Liver (tissue), 9 donors: ENCODE data around the gene PRKN. TPM values are rescaled to one million over a fixed set of nuclear protein-coding genes. Genes with fewer than 3 reads are reported as not detected.

ENCODE experiments used
- DNase-seq: peaks from one replicate; pipeline ENCODE4 v3.0.0-alpha.2; 2017; ENCODE audit warnings: low spot score
- H3K27ac ChIP-seq, 2 donors: one replicate each; pipeline ENCODE4 v1.7.0; 2013; ENCODE audit warnings: inconsistent platforms in 2 of 2, low read length in 2 of 2, control low read depth in 1 of 2, low read depth in 1 of 2, mild to moderate bottlenecking in 1 of 2
- H3K27me3 ChIP-seq, 4 donors: one replicate each; pipeline versions ENCODE4 v1.6.1 to v1.7.0; 2013; ENCODE audit warnings: low read length in 3 of 4, inconsistent platforms in 1 of 4, mild to moderate bottlenecking in 1 of 4, moderate library complexity in 1 of 4; ENCODE audit not compliant: control insufficient read depth in 4 of 4, insufficient read depth in 4 of 4
- H3K36me3 ChIP-seq, 4 donors: one replicate each; pipeline versions ENCODE4 v1.6.1 to v1.7.0; 2013; ENCODE audit warnings: low read length in 3 of 4, mild to moderate bottlenecking in 3 of 4, low read depth in 1 of 4, moderate library complexity in 1 of 4; ENCODE audit not compliant: control insufficient read depth in 4 of 4, insufficient read depth in 3 of 4
- H3K4me1 ChIP-seq, 4 donors: one replicate each; pipeline versions ENCODE4 v1.6.1 to v1.7.0; 2013; ENCODE audit warnings: low read length in 3 of 4, mild to moderate bottlenecking in 3 of 4, moderate library complexity in 1 of 4; ENCODE audit not compliant: control insufficient read depth in 4 of 4, insufficient read depth in 4 of 4
- H3K4me3 ChIP-seq, 3 donors: one replicate each; pipeline versions ENCODE4 v1.6.1 to v1.7.0; 2013; ENCODE audit warnings: low read length in 3 of 3, control low read depth in 1 of 3, low read depth in 1 of 3, mild to moderate bottlenecking in 1 of 3
- H3K9ac ChIP-seq, 2 donors: one replicate each; pipeline ENCODE4 v1.7.0; 2013; ENCODE audit warnings: low read length in 2 of 2, mild to moderate bottlenecking in 2 of 2, moderate library complexity in 2 of 2, control low read depth in 1 of 2, low read depth in 1 of 2
- H3K9me3 ChIP-seq, 4 donors: one replicate each; pipeline versions ENCODE4 v1.6.1 to v1.7.0; 2013; ENCODE audit warnings: low read length in 3 of 4; ENCODE audit not compliant: control insufficient read depth in 4 of 4
- EGR1 ChIP-seq, 2 donors: IDR thresholded peaks; 2 replicates each; pipeline ENCODE4 v1.6.1; 2016 to 2018; ENCODE audit warnings: antibody characterized with exemption in 2 of 2, low read depth in 2 of 2
- FOXA1 ChIP-seq: IDR thresholded peaks from 2 replicates; pipeline ENCODE4 v1.6.1; 2016; ENCODE audit warnings: antibody characterized with exemption
- FOXA2 ChIP-seq: IDR thresholded peaks from 2 replicates; pipeline ENCODE4 v1.6.1; 2016; ENCODE audit warnings: antibody characterized with exemption
- GABPA ChIP-seq, 2 donors: IDR thresholded peaks in 1 of 2; conservative IDR thresholded peaks in 1 of 2; 2 replicates each; pipeline ENCODE4 v1.6.1; 2016; ENCODE audit warnings: antibody characterized with exemption in 2 of 2, mild to moderate bottlenecking in 1 of 2, moderate library complexity in 1 of 2
- HNF4A ChIP-seq, 2 donors: conservative IDR thresholded peaks; 2 replicates each; pipeline ENCODE4 v1.6.1; 2016; ENCODE audit warnings: antibody characterized with exemption in 2 of 2, mild to moderate bottlenecking in 2 of 2
- HNF4G ChIP-seq: IDR thresholded peaks from 2 replicates; pipeline ENCODE4 v1.6.1; 2016; ENCODE audit warnings: antibody characterized with exemption
- JUND ChIP-seq, 2 donors: IDR thresholded peaks; 2 replicates each; pipeline ENCODE4 v1.6.1; 2016; ENCODE audit warnings: antibody characterized with exemption in 2 of 2
- NR2F2 ChIP-seq: IDR thresholded peaks from 2 replicates; pipeline ENCODE4 v1.6.1; 2016; ENCODE audit warnings: antibody characterized with exemption
- RAD21 ChIP-seq, 2 donors: IDR thresholded peaks; 2 replicates each; pipeline ENCODE4 v1.6.1; 2016; ENCODE audit warnings: antibody characterized with exemption in 2 of 2, mild to moderate bottlenecking in 2 of 2
- RXRA ChIP-seq, 2 donors: IDR thresholded peaks; 2 replicates each; pipeline ENCODE4 v1.6.1; 2017 to 2018; ENCODE audit warnings: antibody characterized with exemption in 2 of 2, mild to moderate bottlenecking in 1 of 2
- SP1 ChIP-seq: IDR thresholded peaks from 2 replicates; pipeline ENCODE4 v1.6.1; 2018; ENCODE audit warnings: antibody characterized with exemption, mild to moderate bottlenecking
- TAF1 ChIP-seq: conservative IDR thresholded peaks from 2 replicates; pipeline ENCODE4 v1.6.1; 2016; ENCODE audit warnings: antibody characterized with exemption, mild to moderate bottlenecking
- YY1 ChIP-seq: IDR thresholded peaks from 2 replicates; pipeline ENCODE4 v1.6.1; 2016; ENCODE audit warnings: antibody characterized with exemption, mild to moderate bottlenecking
- WGBS: extraction: QIAGEN DNeasy Blood & Tissue Kit; methylation state at CpG from one replicate; pipeline ENCODE4 v1.1.7; 2013; 5-methylcytosine and 5-hydroxymethylcytosine counted together
- polyA plus RNA-seq, 2 donors: library from polyadenylated mRNA; stranded (reverse) in 1 of 2; unstranded in 1 of 2; fragments of 200-250 nt in 1 of 2; fragments of >200 nt in 1 of 2; fragmentation: Nextera tagmentation in 1 of 2; extraction: Ambion mirVana in 1 of 2; gene quantifications; one replicate each; pipeline versions ENCODE4 v1.2.1 to v1.2.3, GENCODE V29; 2013 to 2015
- total RNA-seq, 2 donors: library from RNA; depleted of rRNA; stranded (reverse); fragments of >200 nt; gene quantifications; one replicate each; pipeline ENCODE4 v1.2.3, GENCODE V29; 2014
- TF ChIP-seq, protein P1 (sequence below): IDR thresholded peaks from 2 replicates; pipeline ENCODE4 v1.6.1; 2016; ENCODE audit warnings: antibody characterized with exemption
- TF ChIP-seq, protein P2 (sequence below): IDR thresholded peaks from 2 replicates; pipeline ENCODE4 v1.6.1; 2016; ENCODE audit warnings: antibody characterized with exemption
- TF ChIP-seq, protein P3 (sequence below): IDR thresholded peaks from 2 replicates; pipeline ENCODE4 v1.6.1; 2016; ENCODE audit warnings: antibody characterized with exemption
- TF ChIP-seq, protein P4 (sequence below): fragments of 150-350 bp; IDR thresholded peaks from 2 replicates; pipeline ENCODE4 v1.5.1; 2017; ENCODE audit warnings: improper control_type of control experiment, low read depth, low read length; ENCODE audit not compliant: missing input control
- TF ChIP-seq, protein P5 (sequence below): IDR thresholded peaks from 2 replicates; pipeline ENCODE4 v1.6.1; 2016; ENCODE audit warnings: antibody characterized with exemption, mild to moderate bottlenecking
- donor health status: healthy.
- donor health status: healthy.
- donor health status: healthy.
- donor health status: healthy.
- donor health status: healthy.

PRKN gene
- total and polyA plus RNA-seq, 4 donors: 0.47 to 4.1 (median 3.2) TPM

GRCh38 chr6:162610351-162610750 lies 117.2 kb downstream of the PRKN start:
- Histone ChIP-seq H3K4me3 (no peak overlapping the region), H3K9ac (no peak overlapping the region), H3K27me3 (no peaks in the 10 kb centered on the region), H3K9me3 (no peaks in the 10 kb centered on the region), H3K27ac (no peak overlapping the region), H3K36me3 (no peaks in the 10 kb centered on the region), H3K4me1 (no peaks in the 10 kb centered on the region)
- WGBS: 96% methylated on average over 5 of the region's 5 CpGs
- DNase-seq: no peak
- TF ChIP-seq NR2F2 (no peak), JUND (IDR thresholded peaks at IDR 0.05) (no peak), FOXA1 (no peak), RXRA (IDR thresholded peaks at IDR 0.05) (no peak)
- TF ChIP-seq, protein P1, sequence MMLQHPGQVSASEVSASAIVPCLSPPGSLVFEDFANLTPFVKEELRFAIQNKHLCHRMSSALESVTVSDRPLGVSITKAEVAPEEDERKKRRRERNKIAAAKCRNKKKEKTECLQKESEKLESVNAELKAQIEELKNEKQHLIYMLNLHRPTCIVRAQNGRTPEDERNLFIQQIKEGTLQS: no peak
- TF ChIP-seq, protein P2, sequence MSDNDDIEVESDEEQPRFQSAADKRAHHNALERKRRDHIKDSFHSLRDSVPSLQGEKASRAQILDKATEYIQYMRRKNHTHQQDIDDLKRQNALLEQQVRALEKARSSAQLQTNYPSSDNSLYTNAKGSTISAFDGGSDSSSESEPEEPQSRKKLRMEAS: no peak

DNA sequence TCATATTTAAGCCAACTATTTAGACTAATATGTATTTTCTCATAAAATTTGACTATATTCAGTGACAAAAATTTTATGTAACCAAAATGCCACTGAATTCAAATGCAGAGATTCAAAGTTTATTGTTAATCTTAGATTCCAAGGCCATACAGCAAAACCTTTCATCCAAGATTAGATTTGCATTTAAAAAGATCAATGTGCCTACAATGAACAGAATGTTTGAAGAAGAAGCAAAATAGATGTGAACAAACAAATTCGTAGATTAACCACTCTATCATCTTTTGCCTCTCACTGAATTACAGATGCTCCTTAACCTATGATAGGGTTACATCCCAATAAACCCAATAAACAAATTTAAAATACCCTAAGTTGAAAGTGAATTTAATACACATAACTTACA lies 121.7 kb downstream of the PRKN start:
- Histone ChIP-seq H3K9me3 (no peaks in the 10 kb centered on the region), H3K4me3 (no peak overlapping the region), H3K4me1 (no peaks in the 10 kb centered on the region), H3K9ac (no peak overlapping the region), H3K27ac (no peak overlapping the region), H3K36me3 (no peaks in the 10 kb centered on the region), H3K27me3 (no peaks in the 10 kb centered on the region)
- no peak for DNase-seq
- WGBS: 90% methylated on average over 1 of the region's 1 CpG
- TF ChIP-seq YY1 (no peak), SP1 (no peak), EGR1 (IDR thresholded peaks at IDR 0.05; ENCODE audit: low read depth in 2 of 2) (no peak), NR2F2 (no peak), TAF1 (no peak), JUND (IDR thresholded peaks at IDR 0.05) (no peak), FOXA1 (no peak), HNF4A (conservative IDR thresholded peaks at IDR 0.05) (no peak), FOXA2 (no peak), GABPA (IDR thresholded peaks at IDR 0.05 in 1 of 2, conservative IDR thresholded peaks at IDR 0.05 in 1 of 2) (no peak), RXRA (IDR thresholded peaks at IDR 0.05) (no peak), RAD21 (IDR thresholded peaks at IDR 0.05) (no peak), HNF4G (no peak)
- TF ChIP-seq, protein P3, sequence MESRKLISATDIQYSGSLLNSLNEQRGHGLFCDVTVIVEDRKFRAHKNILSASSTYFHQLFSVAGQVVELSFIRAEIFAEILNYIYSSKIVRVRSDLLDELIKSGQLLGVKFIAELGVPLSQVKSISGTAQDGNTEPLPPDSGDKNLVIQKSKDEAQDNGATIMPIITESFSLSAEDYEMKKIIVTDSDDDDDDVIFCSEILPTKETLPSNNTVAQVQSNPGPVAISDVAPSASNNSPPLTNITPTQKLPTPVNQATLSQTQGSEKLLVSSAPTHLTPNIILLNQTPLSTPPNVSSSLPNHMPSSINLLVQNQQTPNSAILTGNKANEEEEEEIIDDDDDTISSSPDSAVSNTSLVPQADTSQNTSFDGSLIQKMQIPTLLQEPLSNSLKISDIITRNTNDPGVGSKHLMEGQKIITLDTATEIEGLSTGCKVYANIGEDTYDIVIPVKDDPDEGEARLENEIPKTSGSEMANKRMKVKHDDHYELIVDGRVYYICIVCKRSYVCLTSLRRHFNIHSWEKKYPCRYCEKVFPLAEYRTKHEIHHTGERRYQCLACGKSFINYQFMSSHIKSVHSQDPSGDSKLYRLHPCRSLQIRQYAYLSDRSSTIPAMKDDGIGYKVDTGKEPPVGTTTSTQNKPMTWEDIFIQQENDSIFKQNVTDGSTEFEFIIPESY: no peak
- TF ChIP-seq, protein P2: no peak
- TF ChIP-seq, protein P4, sequence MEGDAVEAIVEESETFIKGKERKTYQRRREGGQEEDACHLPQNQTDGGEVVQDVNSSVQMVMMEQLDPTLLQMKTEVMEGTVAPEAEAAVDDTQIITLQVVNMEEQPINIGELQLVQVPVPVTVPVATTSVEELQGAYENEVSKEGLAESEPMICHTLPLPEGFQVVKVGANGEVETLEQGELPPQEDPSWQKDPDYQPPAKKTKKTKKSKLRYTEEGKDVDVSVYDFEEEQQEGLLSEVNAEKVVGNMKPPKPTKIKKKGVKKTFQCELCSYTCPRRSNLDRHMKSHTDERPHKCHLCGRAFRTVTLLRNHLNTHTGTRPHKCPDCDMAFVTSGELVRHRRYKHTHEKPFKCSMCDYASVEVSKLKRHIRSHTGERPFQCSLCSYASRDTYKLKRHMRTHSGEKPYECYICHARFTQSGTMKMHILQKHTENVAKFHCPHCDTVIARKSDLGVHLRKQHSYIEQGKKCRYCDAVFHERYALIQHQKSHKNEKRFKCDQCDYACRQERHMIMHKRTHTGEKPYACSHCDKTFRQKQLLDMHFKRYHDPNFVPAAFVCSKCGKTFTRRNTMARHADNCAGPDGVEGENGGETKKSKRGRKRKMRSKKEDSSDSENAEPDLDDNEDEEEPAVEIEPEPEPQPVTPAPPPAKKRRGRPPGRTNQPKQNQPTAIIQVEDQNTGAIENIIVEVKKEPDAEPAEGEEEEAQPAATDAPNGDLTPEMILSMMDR: no peak
- TF ChIP-seq, protein P5, sequence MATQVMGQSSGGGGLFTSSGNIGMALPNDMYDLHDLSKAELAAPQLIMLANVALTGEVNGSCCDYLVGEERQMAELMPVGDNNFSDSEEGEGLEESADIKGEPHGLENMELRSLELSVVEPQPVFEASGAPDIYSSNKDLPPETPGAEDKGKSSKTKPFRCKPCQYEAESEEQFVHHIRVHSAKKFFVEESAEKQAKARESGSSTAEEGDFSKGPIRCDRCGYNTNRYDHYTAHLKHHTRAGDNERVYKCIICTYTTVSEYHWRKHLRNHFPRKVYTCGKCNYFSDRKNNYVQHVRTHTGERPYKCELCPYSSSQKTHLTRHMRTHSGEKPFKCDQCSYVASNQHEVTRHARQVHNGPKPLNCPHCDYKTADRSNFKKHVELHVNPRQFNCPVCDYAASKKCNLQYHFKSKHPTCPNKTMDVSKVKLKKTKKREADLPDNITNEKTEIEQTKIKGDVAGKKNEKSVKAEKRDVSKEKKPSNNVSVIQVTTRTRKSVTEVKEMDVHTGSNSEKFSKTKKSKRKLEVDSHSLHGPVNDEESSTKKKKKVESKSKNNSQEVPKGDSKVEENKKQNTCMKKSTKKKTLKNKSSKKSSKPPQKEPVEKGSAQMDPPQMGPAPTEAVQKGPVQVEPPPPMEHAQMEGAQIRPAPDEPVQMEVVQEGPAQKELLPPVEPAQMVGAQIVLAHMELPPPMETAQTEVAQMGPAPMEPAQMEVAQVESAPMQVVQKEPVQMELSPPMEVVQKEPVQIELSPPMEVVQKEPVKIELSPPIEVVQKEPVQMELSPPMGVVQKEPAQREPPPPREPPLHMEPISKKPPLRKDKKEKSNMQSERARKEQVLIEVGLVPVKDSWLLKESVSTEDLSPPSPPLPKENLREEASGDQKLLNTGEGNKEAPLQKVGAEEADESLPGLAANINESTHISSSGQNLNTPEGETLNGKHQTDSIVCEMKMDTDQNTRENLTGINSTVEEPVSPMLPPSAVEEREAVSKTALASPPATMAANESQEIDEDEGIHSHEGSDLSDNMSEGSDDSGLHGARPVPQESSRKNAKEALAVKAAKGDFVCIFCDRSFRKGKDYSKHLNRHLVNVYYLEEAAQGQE: no peak
- TF ChIP-seq, protein P1: no peak
